Measurements from ENCODE around the gene NELFB.
A peak's percentile ranks its signal among the peaks of the same experiment; 100 is the strongest.

NELFB gene

DNA sequence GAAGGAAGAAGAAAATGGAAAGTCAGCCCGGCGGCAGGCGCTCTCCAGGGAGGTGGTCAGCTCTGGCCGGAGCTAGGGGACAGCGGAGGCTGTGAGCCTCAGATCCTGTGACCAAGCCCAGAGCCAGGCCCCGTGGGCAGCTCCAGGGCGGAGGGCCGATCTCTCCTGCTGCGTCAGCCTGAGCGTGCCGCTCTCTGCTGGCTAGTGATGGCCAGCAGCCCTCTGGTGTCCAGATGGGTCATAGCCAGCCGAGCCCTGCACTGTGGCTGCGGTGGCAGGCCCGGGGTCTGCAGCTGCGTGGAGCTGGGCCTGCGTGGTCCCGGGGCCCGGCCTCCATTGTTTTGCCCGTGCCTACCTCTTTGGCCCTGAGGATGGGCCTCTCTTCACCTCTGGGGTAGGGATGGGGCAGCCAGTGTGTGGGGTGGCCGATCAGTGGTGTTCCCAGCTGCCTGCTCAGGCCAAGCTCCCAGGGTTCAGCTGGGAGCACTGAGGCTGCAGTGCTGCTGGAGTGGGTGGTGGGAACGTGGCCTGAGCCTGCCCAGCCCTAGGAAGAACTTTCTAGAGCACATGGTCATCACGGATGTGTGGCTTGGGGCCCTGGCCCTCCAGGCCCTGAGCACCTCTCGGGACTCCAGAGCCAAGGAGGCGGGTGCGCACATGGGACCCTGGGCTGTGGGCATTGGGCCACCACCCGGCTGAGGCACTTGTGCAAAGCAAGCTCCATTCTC, 64.0 kb downstream of the NELFB start:
- no peak for DNase-seq

DNA sequence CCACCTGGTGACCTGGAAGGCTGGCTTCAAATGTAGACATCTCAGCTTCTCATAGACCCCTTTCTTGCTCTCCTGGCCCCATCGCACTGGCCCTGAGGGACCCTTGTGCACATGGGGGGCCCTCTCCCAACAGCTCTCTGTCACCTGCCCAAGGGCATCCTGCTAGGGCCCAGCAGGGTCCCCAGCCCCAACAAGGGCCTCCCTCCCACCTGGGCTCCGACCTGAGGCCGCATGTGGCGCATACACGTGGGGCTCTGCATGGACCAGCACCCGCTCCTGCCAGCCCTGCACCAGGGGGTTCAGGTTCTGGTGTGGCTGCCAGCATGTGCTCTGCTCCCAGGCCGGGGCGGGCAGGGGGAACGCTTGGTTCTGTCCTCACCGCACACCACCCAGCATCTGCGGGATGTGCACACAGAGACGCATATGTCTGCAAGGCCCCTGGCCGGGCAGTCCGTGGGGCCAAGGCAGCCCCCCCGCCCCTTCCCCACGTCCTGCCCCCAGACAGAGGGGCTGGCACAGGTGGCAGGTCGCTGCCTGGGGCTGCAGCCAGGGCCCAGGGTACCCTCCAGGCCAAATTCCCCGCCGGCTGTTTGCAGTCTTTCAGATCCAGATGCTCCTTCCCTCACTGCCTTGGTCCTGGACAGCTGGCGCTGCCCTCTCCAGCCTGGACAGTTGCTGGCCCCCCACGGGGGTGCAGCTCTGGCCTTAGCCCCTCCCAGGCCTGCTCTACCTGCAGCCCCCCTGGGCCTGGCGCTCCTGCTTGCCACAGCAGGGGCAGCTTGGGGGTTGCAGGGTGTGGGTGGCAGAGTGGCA, 64.8 kb downstream of the NELFB start:
- DNase-seq = no peak

DNA sequence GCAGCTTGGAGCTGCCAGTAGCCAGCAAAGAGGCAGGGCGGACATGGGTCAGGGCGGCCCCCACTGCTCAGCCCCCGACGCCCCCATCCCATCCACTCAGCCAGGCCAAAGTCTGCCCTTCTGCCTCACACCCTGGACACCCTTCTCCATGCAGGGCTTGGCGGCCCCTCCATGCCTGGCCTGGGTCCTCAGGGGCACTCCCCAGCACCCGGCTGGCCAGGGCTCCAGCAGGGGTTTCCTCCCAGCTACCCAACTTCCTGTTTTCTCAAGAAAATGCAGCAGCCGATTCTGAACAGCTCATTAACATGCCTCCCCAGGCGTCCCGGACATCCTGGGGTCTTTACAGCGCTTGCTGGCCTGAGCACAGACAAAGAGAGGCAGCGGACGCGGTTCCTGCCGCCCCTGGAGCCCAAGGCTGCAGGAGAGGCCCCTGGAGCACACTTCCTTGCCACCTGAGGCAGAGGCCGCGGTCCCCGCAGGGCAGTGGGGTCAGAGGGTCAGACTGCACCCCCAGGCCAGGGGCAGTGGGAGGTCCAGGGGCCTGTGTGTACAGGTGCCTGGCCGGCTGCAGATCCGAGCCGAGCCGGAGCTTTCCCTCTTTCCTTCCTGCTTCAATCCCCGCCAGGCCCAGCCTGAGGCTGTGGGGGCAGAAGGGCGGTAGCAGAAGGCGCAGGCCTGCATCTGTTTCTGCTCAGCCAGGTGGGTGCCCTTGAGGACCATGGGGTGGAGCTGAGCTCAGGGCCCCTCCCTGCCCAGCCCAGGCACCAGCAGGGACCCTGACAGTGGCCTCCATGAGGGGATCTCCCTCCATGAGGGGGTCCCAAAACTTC, 65.6 kb downstream of the NELFB start:
- peak; percentile 39 for DNase-seq

DNA sequence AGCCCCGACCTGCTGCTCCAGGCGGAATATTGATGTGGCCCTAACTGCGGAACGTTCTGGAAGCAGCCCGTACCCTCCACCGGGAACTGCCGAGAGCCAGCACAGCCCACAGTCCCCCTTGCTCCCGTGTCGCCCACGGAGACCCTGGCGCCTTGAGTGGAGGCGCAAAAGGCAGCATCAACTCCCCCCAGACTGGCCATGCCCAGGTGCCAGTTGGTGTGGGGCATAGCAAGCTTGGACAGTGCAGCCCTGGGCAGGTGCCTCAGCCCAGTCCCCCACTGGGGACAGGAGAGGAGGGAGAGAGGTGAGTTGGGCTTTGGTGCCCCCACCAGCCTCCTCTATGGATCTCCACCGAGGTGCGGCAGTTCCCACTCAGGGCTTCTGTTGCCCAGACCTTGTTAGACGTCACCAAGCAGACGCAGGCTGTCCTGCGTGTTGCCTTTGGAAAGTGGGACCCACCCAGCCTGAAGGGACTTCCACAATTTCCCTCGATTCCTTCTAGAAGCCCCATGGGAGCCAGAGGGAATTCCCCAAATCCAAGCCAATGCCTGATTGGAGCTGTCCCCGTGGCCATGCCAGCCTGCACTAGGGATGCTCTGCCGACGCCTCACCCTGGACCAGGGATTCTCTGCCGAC, 66.7 kb downstream of the NELFB start:
- DNase-seq = no peak

All from CD4-positive, alpha-beta T cell treated with Interleukin-4 for 4 hours (primary cell).